NCI-H146 treated with DMSO at 0.1 percent for 48 hours (cell line): ENCODE results near the gene STRBP.
"Not testable (repeated sequence)": the region's sequence is repeated elsewhere in the genome, so short reads cannot be mapped to it uniquely, and the experiment has no call there.

Experiments
- DNase-seq: peaks from one replicate; lab custom pipeline; 2025; ENCODE audit not compliant: unreplicated experiment; lab: John Stamatoyannopoulos, UW

Gene STRBP

GRCh38 chr9:123251324-123251723, 17.1 kb downstream of the STRBP start:
- DNase-seq: no peak

DNA sequence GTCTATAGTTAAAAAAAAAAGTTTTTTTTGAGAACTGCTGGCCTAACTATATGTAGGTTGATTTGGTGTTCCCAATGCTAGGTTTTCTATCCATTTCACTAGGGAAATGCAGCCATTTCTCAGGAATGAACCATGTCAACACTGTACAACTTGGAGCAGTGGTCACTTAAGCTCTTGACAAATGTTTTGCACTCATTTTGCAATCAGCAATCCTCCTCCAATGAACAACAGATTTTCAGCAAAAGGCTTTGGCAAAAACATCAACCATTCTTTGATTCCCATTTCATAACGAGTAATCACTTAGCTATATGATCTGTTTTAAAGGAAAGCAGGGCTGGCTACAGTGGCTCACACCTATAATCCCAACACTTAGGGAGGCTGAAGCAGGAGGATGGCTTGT, 17.9 kb downstream of the STRBP start:
- no peak for DNase-seq

DNA sequence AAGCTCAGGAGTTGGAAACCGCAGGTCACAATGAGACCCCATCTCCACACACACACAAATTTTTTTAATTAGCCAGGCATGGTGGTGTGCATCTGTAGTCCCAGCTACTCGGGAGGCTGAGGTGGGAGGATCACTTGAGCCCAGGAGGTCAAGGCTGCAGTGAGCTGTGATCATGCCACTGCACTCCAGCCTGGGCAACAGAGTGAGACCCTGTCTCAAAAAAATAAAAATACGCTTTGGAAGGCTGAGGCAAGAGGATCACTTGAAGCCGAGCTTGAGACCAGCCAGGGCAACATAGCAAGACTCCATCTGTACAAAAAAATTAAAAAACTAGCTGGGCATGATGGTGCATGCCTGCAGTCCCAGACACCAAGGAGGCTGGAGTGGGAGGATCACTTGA, 19.2 kb downstream of the STRBP start:
- DNase-seq: not testable (repeated sequence)

GRCh38 chr9:123248630-123249029, 19.8 kb downstream of the STRBP start:
- DNase-seq: no peak

- DNase-seq: no peak
These were observed 21.9 kb downstream of the STRBP start for GRCh38 chr9:123246534-123246933.

- DNase-seq: no peak
These were observed 28.7 kb downstream of the STRBP start for GRCh38 chr9:123239726-123240125.

DNA sequence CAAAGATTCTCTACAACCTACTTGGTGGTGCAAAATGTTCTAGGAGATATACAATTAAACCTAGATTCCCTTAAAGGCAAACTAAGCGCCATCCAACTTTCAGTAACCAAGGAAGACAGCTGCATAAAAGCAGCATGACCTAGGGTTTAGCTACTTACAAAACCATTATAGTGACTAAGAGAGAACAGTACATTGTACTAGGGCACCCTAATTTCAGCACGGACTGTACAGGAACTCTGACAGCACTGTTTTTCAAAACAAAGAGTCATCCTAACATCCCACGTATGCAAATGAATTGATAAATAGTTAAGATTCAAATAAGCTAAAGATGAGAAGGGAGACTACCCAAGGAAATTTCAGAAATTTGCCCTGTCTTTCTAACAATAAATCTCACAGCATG, 30.0 kb downstream of the STRBP start:
- no peak for DNase-seq

- DNase-seq: no peak
These were observed 31.2 kb downstream of the STRBP start for GRCh38 chr9:123237220-123237619.

DNA sequence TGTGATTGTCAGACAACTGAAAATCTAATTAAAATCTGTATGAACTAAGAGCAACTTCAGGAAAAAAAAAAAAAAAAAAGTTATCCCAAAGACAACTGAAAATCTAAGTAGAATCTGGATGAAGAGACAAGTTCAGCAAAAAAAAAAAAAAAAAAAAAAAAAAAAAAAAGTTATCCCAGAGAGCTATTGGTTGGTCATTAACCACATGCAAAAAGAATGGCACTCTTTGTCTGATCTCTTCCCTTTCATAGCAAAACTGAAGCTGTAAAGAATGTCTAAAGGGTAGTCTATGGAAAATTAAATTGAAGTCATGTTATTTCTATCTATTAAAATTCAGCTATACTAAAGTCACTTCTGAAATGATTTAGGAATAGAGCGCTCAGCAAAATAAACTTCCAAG, 32.9 kb downstream of the STRBP start:
- no peak for DNase-seq

- no peak for DNase-seq
These were observed 33.5 kb downstream of the STRBP start for GRCh38 chr9:123234853-123235252.

DNA sequence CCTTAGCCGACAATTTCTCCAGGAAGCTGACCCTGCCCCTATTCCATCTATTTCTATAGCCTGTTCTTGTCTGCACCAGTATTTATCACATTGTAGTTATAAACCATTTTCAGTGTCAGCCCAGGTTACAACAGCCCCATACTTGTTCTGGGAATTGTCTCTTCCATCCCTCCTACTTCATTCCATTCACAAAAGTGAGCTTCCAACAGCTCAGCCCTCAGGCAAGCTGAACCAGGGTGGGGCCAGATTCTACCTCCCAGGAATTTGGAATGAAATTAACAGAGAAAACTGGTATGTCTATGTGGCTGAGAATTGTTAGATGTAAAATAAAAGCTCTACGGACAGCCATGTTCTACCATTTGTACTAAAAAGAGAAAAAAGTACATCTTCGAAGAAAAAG, 36.1 kb downstream of the STRBP start:
- no peak for DNase-seq

GRCh38 chr9:123231421-123231820, 37.0 kb downstream of the STRBP start:
- DNase-seq: no peak

- no peak for DNase-seq
These were observed 39.4 kb downstream of the STRBP start for GRCh38 chr9:123228967-123229366.

- no peak for DNase-seq
These were observed 42.4 kb downstream of the STRBP start for GRCh38 chr9:123225995-123226394.

DNA sequence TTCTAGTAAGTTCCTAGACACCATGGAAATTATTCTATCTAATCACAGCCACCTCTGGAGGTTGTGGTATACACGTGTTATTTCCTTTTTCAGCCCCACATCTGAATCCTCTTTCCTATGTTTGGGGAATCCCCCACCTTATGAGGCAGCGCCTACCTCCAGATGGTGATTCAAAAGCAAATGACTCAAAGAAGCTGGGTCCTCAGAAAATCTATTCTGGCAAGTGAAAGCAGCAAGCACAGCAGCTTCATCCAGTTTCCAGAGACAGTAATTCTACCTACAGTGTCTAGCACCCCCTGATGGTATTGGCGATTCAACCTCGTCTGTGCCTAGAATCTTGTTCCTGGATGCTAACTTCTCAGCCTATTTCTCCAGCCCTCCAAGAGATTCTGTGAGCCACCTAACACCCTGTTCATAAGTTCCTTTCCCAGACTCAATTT, 43.0 kb downstream of the STRBP start:
- no peak for DNase-seq

DNA sequence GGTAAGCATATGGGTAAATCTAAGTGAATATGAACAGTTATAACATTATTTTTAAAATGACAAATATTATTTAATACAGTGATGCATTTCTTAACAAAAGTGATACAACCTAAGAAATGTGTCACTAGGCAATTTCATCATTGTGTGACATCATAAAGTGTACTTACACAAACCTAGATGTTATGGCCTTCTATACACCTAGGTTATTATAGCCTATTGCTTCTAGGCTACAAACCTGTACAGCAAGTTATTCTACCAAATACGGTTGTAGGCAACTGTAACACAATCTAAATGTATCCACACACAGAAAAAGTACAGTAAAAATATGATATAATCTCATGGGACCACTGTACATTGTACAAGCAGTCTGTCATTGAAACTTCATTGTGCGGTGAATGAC, 48.3 kb downstream of the STRBP start:
- DNase-seq: no peak

DNA sequence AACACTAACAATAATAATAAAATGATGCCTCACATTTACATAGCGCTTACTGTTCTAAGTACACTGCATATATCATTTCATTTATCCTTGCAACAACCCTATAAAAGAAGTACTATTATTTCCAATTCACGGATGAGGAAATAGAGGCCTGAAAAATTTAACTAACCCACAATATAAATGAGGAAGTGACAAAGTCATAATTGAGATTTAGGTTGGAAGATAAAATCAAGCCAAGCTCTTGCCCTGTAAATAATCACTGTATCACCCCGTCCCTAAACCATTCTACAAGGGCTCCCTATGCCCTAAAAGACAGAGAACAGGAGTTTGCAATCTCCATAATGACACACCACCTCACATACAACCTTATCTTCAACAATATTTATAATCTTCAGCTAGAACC, 49.6 kb downstream of the STRBP start:
- no peak for DNase-seq

DNA sequence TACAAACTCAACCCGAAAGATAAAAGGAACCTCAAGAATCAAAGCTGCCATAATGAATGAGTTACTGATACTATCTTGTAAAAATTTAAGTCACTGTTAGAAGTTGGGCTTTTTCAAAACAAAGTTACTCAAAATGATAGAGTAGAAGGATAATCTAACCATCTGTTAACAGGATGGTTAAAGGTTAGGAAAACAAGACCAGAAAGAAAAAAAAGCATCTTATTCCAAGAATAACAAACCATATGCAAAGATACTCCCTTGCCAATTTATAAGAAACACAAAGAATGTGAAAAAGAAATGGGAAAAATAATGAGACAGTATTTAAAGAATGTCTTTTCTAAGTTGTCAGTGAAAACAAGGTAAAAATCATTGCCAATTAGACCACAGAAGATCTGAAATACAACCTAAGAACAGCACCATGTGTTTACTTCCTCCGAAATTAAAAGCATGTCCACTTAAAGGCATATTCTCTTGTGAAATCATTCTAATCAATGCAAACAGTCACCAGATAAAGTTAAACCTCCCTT, 51.2 kb downstream of the STRBP start:
- no peak for DNase-seq

DNA sequence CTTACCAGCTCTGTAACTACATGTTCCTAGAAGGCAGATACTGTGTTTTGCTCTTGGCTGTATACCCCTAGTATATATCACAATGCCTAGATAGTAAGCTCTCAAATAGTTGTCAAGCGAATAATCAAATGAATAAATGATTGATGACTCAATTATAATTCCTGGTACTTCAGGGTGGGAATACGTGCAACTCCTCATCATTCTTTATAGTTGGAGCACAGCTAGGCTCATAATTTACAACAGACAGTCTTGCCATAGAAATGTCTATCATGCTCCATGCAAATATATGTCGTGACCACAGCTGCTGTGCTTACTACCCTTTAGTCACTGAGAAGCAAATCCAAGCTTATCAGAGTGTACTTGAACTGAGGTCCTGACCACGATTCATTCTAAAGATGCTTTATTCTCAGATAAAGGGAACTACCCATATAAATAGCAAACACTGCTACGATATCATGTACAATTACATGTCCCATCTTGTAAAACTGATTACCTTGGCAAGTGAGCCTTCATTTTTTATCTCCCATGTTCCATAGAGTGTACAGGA, 52.1 kb downstream of the STRBP start:
- no peak for DNase-seq

DNA sequence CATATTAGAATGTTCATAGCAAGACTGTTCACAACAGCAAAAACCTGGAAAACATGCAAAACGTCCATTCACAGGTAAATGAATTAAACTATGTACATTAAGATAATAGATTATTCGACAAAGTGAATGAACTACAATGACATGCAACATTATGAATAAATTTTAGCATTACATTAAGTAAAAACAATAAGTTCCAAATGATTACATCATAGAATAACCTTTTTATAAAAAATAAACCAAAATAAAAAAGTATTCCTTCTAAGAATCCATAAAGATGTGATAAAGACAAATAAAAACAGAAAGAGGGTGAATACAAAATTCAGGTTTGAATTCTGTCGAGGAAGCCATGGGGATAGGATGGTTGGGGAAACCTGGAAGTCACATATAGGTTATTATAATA, 57.3 kb downstream of the STRBP start:
- no peak for DNase-seq

DNA sequence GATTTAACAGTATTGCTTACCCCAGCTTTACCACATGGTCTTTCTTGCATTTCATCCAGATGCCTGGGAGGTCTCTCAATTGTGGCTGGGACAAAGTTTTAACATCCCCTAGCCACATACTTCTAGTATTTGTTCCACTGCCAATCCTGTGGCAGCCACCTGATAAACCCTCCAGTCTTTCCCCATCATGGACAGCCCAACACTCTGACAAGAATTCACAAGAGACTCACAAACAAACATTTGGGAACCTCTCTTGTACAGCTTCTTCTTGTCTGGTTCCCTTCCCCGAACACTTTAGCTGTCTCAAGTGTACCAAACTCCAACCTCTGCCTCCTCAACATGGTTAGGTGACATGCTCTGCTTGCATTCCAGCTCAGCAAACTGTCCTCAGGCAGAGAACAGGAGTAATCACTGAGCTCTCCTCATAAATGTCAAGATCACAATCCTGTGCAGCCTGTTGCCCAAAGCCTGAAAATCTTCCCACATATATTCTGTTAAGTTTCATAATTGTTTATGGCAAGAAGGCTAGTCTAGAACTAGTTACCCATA, 59.7 kb downstream of the STRBP start:
- DNase-seq: no peak

DNA sequence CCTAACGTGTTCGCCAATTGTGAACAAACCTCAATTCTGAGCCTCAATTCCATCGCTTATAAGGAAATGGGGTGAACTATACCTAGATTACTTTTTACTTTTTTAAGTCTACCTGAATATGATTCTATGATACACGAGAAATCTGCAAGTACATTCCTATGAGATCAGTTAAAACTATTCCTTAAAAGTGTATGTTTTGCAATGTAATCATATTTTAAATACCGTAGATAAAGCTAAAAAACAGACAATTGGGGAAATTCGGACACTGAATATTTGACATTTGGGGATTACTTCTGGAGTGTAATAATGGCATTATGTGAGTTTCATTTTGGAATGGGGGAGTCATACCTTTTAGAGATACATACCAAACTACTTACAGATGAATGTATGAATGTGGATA, 62.3 kb downstream of the STRBP start:
- no peak for DNase-seq

- no peak for DNase-seq
These were observed 67.3 kb downstream of the STRBP start for GRCh38 chr9:123201083-123201482.
